Activated T-cell treated with anti-CD3 and anti-CD28 coated beads, Interleukin-2, amount 50 U/mL, for 1 hour (primary cell): ENCODE results near the gene PLA2G2D.

ENCODE experiments used
- DNase-seq: peaks from one replicate; pipeline ENCODE4 v3.0.0-alpha.2; 2020

Gene PLA2G2D

GRCh38 chr1:20083178-20083944 lies 36.0 kb downstream of the PLA2G2D start:
- no peak for DNase-seq

DNA sequence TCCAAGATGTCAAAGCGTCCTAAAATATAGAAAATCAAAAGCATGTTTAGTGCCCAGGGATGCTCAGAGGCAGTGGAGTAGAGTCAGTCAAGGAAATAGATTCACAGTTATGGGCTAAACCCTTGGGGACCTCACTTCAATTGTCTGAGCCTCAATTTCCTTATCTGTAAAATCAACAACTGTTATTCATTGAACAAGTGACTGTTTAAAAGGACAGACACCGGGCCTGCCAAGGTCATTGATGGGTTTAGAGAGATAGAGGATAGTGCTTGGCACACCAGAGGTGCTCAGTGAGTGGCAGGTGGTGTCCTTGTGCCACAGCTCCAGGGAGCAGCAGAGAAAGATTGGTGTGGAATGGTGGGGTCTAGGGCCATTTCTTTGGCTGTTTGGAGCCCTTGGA lies 36.6 kb downstream of the PLA2G2D start:
- no peak for DNase-seq

DNA sequence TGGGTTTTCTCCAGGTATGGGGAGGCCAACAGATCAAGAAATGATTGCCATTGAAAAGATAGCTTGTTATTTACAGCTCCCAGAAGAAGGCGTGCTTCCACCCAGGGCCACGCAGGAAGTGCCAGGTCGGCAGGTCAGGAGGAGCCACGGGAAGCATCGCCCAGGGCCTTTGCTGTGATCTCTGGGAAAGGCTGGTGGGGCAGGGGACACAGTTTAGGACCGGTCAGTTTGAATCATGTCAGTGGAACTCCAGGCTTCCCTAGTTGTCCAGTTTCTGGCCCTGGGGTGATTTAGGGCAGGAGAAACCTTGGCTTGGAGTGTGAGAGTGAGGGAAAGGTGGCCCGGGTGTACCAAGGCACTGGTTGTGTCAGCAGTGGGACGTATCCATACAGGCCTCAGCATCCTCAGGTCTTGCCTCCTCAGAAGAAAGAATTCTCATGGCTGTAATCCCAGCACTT lies 38.0 kb downstream of the PLA2G2D start:
- DNase-seq: no peak

DNA sequence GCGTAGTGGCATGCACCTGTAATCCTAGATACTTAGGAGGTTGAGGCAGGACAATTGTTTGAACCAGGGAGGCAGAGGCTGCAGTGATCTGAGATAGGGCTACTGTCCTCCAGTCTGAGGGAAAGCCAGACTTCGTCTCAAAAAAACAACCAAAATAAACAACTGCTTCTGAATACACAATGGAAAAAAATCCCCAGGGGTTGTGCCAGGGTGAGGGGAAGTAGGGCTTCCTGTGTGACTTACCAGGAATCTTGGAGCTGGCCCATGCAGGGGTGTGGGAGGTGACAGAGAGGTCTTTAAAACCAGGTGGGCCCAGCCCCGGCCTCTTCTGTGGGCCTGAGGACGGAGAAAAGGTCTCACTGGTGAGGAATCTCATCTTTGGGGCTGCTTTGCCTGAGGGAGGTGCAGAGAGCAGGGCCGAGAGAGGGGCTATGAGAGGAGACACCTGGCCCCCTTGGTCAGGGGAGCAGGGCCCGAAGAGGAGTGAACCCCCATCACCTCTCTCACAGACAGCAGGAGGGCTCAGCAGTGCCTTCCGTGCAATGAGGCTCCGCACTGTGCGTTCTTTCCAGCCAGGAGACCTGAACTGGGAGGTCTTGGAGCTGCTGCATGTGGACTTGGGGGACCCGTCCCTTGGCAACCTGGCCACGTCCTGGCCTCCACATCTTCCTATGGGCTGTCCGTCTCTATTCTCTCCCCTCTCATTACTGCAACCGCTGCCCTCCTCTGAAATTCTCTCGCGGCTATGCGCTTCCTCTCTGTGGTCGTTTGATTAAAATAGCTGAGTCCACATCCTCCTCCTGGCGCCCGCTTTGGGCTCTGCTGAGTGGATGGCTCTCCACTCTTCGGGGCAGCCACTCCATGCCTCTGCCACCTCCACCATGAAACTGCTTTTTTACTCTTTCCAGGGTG lies 38.6 kb downstream of the PLA2G2D start:
- DNase-seq: no peak

GRCh38 chr1:20079661-20080305 lies 39.6 kb downstream of the PLA2G2D start:
- DNase-seq: no peak

DNA sequence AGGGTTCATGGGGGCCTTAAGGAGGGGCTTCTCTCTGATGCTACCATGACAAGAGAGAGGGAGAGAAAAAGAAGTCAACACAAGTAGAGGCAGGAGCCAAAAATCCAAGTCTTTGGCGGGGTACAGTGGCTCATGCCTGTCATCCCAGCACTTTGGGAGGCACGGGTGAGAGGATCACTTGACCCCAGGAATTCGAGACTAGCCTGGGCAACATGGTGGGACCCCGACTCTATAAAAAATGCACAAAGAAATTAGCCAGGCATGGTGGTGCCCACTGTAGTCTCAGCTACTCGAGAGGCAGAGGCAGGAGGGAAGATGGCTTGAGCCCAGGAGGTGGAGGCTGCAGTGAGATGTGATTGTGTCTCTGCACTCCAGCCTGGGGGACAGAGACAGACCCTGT lies 40.6 kb downstream of the PLA2G2D start:
- DNase-seq: no peak

- no peak for DNase-seq
Measured at GRCh38 chr1:20078171-20078651, 41.1 kb downstream of the PLA2G2D start.

DNA sequence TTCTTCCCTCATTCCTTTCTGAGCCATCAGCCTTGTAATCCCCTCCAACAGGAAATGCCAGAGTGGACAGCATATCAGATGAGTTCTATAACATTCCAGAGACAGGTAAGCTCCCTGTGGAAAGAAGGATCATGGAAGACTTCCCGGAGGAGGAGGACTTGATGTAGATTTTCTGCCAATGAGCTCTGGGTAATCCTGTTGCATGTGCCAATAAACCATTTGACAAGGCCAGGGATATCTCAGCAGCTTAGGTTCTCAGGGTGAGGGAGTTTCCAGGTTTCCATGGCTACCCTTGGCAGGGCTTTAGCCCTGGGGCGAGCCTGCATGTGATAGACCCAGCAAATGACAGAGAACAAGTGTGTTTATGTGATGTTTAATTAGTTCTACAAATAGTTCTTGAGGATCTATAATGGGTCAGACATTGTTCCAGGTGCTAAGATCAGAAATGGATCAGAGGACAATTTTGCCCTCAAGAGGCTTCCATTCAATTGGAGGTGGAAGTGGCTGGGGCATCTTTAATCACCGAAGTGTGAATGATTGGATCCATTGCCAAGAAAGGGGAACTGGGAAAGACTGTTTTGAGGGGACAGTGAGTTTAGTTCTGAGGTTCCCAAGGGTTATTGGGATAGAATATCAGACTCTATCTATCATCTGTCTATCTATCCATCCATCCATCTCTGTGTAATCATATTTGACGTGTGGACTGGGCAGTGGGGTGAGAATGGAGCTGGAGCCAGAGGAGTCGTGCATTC lies 42.5 kb downstream of the PLA2G2D start:
- DNase-seq: no peak

GRCh38 chr1:20076223-20076622 lies 43.1 kb downstream of the PLA2G2D start:
- DNase-seq: no peak

DNA sequence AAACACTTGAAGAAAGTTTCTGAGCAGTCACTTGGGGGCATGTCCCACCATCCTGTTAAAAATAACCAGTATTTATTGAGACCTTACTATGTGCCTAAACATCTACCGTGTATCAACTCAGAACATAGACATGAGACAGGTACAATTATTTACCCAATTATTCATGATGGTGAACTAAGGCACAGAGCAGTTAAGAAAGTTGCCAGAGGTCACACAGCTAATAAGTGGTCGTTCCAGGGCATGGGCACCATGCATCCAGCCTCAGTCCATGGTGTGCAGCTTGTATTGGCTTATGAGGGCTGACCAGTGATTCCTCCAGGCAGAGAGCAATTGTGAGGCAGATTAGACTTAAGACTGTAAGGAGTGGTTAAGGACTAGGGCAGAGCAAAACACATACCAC lies 44.0 kb downstream of the PLA2G2D start:
- no peak for DNase-seq

DNA sequence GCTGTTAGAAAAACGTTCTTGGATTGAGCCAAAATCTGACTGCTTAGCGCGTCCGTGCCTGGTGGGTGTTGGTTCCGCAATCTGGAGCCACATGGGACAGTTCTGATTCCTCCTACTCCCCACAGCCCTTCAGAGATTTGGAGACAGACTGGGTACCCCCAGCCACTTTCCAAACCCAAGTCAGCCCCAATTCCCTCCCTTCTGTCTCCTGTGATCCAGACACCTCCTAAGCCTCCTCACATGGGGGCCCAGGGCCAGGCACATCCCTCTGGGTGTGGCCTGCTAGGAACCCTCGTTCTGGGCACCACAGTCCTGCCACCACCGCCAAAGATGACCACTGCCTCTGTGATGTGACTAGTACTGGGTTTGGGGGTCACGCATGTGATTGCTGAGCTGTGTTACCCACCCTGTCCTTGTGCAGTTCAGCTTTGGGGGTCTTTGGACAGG lies 44.6 kb downstream of the PLA2G2D start:
- DNase-seq: no peak

DNA sequence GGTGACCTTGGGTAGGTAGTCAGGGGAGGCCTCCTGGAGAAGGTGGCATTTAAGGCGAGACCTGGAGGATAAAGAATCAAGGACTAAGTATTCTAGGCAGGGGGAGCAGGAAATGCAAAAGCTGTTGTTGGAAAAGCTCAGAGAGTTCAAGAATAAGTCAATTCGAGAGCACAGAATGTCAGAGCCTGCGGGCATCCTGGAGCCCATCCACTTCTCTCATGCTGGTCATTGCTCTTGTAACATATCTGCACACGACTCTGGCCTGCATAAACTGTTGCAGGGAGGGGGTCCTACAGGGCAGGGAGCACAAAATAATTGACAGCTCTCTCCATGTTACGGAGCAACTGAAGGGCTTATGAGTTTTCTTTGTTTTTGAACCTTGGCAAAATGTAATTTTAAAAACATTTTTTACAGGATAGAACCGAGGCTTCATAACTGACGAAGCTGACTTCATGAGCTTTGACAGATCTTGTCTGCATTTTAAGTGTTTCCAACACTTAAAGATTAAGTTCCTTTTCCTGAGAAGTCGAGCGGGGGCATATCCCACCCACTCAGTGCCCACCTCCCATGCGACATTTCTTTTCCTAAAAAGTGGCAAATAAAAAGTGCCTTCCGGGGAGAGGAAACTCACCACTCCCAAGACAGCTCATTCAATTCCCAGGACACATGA lies 45.1 kb downstream of the PLA2G2D start:
- DNase-seq: no peak

GRCh38 chr1:20073256-20073655 lies 46.1 kb downstream of the PLA2G2D start:
- no peak for DNase-seq

DNA sequence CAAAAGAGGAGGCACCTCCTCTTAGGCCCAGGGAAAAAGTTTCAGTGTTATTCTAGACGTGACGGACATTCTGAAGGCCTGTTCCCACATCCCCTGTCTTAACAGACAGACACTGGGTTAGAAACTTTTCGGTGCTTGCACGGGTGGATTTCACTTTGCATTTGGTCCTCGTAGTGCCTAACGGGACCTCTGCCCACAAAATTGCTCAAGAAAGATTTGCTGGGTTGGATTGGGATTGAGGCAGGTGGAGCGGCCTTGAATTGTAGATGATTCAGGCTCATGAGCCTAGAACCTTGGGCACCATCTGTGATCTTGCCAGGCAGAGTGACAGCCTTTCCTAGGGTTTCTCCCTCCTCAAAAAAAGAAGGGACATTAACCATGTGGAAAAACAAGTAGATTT lies 46.6 kb downstream of the PLA2G2D start:
- DNase-seq: no peak

DNA sequence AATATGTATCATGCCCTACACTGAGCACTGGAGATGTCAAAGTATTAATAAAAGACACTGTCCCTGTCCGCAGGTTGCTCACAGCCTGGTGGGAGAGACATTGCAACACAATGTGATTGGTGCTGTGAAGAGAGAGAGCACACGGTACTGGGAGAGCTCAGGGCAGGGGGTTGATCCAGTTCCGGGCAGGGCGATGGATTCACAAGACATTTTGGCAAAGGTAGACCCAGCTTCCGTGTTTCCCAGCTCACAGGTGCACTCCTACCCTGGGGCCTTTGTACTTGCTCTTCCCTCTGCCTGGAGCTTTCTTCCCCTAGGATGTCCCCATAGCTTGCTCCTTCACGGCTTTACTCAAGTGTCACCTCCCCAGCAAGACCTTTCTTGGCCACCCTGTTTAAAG lies 47.9 kb downstream of the PLA2G2D start:
- DNase-seq: no peak

GRCh38 chr1:20070357-20070756 lies 49.0 kb downstream of the PLA2G2D start:
- no peak for DNase-seq

DNA sequence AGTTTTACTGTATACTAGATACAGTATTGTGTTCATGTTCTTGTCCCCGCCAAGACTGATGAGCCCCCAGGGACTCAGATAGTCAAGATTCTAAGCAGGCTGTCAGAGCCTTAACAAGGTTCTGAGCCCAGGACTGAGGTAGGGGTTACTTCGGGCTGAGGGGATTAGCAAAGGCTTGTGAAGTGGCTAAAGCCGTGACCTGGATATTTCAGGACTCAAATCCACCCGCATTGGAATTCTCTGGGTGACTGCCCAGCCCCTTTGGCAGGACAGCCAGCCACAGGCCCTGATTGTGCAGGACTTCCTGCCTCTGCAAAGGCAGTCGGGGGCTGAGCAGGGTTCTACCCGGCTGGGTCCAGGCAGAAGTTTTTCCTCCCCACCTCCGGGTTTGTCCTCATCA lies 49.5 kb downstream of the PLA2G2D start, which contains the start of gene PLA2G5:
Gene PLA2G5 (plus strand): TSS at position 321 of the 400 bp plus-strand sequence. CDS start 14,637 bp downstream, outside the sequence.
- DNase-seq: no peak

GRCh38 chr1:20068722-20069121 lies 50.6 kb downstream of the PLA2G2D start:
- DNase-seq: no peak

DNA sequence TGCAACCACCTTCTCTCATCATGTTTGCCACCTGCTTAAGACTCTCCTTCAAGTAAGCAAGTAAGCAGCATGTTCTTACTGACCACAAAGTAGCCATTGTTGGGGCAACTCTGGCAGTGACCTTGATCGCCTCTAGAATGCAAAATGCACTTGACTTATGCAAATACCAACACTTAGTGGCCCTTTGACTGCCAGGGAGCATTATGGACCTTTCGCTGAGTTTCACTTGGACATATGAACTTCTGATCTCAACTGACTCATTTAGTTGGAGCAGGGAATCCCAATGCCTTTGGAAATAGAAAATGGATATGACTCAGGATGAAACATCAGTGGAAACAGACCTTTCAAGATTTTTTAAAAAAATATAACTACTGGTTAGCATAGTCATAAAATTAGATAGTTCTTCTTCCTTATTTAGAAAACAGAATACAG lies 55.5 kb downstream of the PLA2G2D start:
- DNase-seq: no peak
